HEK293 (cell line): ENCODE data around the gene C1QL4.

Source experiments
- ATF2 ChIP-seq: fragments of 450-650 bp; formaldehyde crosslinking; IDR thresholded peaks from 2 replicates; pipeline ENCODE4 v1.5.1; 2016; ENCODE audit warnings: missing biosample characterization, missing genetic modification characterization, low read depth
- REST ChIP-seq: fragments of 450-650 bp; formaldehyde crosslinking; IDR thresholded peaks from 2 replicates; pipeline ENCODE4 v1.5.1; 2016; ENCODE audit warnings: missing biosample characterization, missing genetic modification characterization
- ZNF138 ChIP-seq: fragments of 450-650 bp; formaldehyde crosslinking; IDR thresholded peaks from 2 replicates; pipeline ENCODE4 v1.5.1; 2016; ENCODE audit warnings: missing biosample characterization, missing genetic modification characterization, borderline replicate concordance
- ZNF274 ChIP-seq, 2 experiments: fragments of 200-500 bp in 1 of 2; fragments of 450-650 bp in 1 of 2; sonication (Bioruptor generic) in 1 of 2; formaldehyde crosslinking in 1 of 2; IDR thresholded peaks; 2 replicates each; pipeline versions ENCODE4 v1.5.1 to v1.6.1; 2014 to 2016; ENCODE audit warnings: borderline replicate concordance in 1 of 2, inconsistent platforms in 1 of 2, low read length in 1 of 2, missing biosample characterization in 1 of 2, missing genetic modification characterization in 1 of 2
- ZNF292 ChIP-seq: fragments of 450-650 bp; formaldehyde crosslinking; IDR thresholded peaks from 2 replicates; pipeline ENCODE4 v1.5.1; 2016; ENCODE audit warnings: low read depth, missing biosample characterization, missing genetic modification characterization, borderline replicate concordance
- ZNF341 ChIP-seq: fragments of 450-650 bp; formaldehyde crosslinking; IDR thresholded peaks from 2 replicates; pipeline ENCODE4; 2016; ENCODE audit warnings: low read depth, missing biosample characterization, missing genetic modification characterization
- ZNF624 ChIP-seq: fragments of 450-650 bp; formaldehyde crosslinking; IDR thresholded peaks from 2 replicates; pipeline ENCODE4 v1.5.1; 2017; ENCODE audit warnings: missing biosample characterization, missing genetic modification characterization

- TF ChIP-seq REST (no peak), ATF2 (tag by site-specific recombination) (no peak), ZNF138 (tag by site-specific recombination) (no peak), ZNF341 (tag by site-specific recombination) (no peak), ZNF292 (tag by site-specific recombination) (no peak), ZNF274 (IDR thresholded peaks at IDR 0.05; ENCODE audit: low read length) (no peak), ZNF274 (tag by site-specific recombination; IDR thresholded peaks at IDR 0.05; ENCODE audit: borderline replicate concordance) (no peak), ZNF624 (tag by site-specific recombination) (no peak)
Observed at GRCh38 chr12:49304161-49304560, 32.8 kb downstream of the C1QL4 start.
